ENCODE data around the gene RPL36A. TPM values are rescaled to one million over a fixed set of nuclear protein-coding genes. Genes with fewer than 3 reads are reported as not detected.

RPL36A gene
- total RNA-seq, 4 donors from 2014 or later: 279 to 2,120 (median 1,455) TPM

DNA sequence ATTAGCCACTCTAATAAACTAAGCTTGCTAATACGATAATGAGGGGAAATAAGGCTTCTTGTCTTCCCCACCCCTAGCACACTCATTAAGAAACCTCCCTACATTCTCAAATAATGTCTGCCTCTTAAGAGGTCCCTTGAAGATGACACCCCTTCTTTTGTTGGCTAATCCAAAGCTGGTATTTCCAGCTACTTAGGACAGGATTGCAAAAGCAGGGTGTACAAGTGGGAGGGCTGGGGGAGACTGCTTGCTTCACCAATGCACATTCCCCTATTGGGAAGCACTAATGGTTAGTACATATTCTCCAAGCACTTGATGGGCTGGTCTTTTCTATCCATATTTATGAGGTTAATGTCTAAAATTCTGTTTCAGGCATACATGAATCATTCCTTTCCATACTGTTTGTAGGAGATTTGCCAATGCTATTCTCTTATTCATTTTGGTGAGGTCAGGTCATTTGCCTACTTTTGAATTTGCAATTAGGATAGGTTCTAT, 25.5 kb upstream of the RPL36A start:
- no peak for DNase-seq
- Histone ChIP-seq H3K4me3 (no peak overlapping the region), H3K4me1 (no peaks in the 10 kb centered on the region), H3K36me3 (no peaks in the 10 kb centered on the region), H3K9me3 (no peaks in the 10 kb centered on the region), H3K27ac (no peak overlapping the region), H3K27me3 (no peaks in the 10 kb centered on the region)
- TF ChIP-seq, protein P1, sequence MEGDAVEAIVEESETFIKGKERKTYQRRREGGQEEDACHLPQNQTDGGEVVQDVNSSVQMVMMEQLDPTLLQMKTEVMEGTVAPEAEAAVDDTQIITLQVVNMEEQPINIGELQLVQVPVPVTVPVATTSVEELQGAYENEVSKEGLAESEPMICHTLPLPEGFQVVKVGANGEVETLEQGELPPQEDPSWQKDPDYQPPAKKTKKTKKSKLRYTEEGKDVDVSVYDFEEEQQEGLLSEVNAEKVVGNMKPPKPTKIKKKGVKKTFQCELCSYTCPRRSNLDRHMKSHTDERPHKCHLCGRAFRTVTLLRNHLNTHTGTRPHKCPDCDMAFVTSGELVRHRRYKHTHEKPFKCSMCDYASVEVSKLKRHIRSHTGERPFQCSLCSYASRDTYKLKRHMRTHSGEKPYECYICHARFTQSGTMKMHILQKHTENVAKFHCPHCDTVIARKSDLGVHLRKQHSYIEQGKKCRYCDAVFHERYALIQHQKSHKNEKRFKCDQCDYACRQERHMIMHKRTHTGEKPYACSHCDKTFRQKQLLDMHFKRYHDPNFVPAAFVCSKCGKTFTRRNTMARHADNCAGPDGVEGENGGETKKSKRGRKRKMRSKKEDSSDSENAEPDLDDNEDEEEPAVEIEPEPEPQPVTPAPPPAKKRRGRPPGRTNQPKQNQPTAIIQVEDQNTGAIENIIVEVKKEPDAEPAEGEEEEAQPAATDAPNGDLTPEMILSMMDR (IDR thresholded peaks at IDR 0.05): no peak
- no peak for TF ChIP-seq POLR2A (IDR thresholded peaks at IDR 0.05)
- intact Hi-C loops (cut with DNase I; ENCODE audit: low total_unique reads): no loop called here

DNA sequence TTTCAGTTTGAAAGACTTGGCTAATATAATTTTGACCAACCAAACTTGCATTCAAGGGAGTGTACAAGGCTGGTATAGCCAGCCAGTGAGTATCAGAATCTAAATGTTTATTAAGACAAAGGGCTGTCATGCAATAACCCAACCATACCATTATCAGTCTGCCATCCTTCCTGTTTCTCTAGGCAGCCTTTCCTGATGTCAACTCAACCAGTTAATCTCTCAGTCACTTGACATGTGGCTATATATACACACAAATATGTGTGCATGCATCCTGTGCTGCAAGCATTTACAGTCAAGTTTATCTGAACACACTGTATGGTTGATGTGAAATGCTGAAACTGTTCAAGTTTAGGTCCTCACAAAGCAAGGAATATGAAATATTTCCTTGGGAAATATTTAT, 22.0 kb upstream of the RPL36A start:
- no peaks in the 10 kb centered on the region for H3K27me3 ChIP-seq
- intact Hi-C loops (cut with DNase I; ENCODE audit: low total_unique reads): no loop called here
- no peak for DNase-seq

DNA sequence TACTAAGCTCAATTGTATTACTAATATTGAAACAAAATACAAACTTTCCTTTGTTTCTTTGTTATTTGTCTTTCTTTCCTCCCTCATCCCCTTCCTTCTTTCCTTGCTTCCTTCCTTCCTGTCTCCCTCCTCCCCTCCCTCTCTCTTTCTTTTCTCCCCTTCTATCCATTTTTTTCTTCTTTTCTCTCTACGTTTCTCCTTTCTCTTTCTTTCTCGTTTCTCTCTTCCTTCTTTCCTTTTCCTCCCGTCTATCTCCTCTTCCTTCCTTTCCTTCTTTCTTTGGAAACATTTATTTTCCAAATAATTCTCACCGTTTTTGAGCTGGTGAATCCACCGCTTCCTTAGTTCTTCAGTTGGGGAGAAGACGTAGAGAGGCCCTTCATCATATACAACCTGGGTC, 21.1 kb upstream of the RPL36A start:
- H3K9me3 ChIP-seq: no peaks in the 10 kb centered on the region
- intact Hi-C loops (cut with DNase I; ENCODE audit: low total_unique reads): no loop called here

More for the DNA sequence above, 22.0 kb upstream of the RPL36A start:
- Histone ChIP-seq H3K4me3 (no peak overlapping the region), H3K36me3 (no peaks in the 10 kb centered on the region), H3K9me3 (no peaks in the 10 kb centered on the region), H3K4me1 (no peaks in the 10 kb centered on the region), H3K27ac (no peak overlapping the region)
- no peak for TF ChIP-seq POLR2A (IDR thresholded peaks at IDR 0.05)
- TF ChIP-seq, protein P1 (IDR thresholded peaks at IDR 0.05): no peak

DNA sequence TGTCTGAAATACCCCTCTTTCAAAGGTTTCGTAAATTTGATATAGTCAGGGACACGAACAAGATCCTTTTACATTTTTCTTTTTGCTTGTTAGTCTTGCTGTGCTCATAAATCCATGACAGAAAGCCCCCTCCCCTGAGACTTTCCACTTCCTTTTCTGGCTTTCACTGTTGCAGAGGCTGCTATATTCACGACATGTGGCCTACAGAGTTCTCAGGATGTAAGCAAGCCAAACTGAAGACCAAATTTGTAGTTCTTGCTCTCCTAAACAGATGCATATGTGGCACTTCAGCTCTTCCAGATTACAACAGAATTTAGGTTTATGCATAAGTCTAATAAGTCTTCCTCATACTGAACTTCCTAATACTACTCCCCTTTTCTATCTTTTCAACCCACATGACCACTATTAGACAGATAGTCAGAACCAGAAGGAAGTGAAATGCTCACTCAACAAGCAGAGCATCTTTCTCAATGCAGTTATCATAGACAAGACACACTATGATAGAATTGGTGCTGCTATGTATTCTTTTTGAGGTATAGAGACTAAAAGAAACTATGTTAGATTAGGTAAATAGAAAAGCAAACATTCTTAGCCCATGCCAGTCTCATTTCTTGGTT, 19.8 kb upstream of the RPL36A start:
- DNase-seq: no peak
- H3K36me3 ChIP-seq: no peaks in the 10 kb centered on the region
- no peaks in the 10 kb centered on the region for H3K4me1 ChIP-seq
- no peaks in the 10 kb centered on the region for H3K27me3 ChIP-seq
- no peak overlapping the region for H3K27ac ChIP-seq
- intact Hi-C loops (cut with DNase I; ENCODE audit: low total_unique reads): no loop called here
- H3K4me3 ChIP-seq: no peak overlapping the region
- TF ChIP-seq, protein P1 (IDR thresholded peaks at IDR 0.05): no peak
- TF ChIP-seq POLR2A (IDR thresholded peaks at IDR 0.05): no peak
- no peaks in the 10 kb centered on the region for H3K9me3 ChIP-seq

More for the DNA sequence above, 21.1 kb upstream of the RPL36A start:
- Histone ChIP-seq H3K27ac (no peak overlapping the region), H3K27me3 (no peaks in the 10 kb centered on the region), H3K4me3 (no peak overlapping the region), H3K4me1 (no peaks in the 10 kb centered on the region), H3K36me3 (no peaks in the 10 kb centered on the region)
- TF ChIP-seq, protein P1 (IDR thresholded peaks at IDR 0.05): no peak
- TF ChIP-seq POLR2A (IDR thresholded peaks at IDR 0.05): no peak
- no peak for DNase-seq

DNA sequence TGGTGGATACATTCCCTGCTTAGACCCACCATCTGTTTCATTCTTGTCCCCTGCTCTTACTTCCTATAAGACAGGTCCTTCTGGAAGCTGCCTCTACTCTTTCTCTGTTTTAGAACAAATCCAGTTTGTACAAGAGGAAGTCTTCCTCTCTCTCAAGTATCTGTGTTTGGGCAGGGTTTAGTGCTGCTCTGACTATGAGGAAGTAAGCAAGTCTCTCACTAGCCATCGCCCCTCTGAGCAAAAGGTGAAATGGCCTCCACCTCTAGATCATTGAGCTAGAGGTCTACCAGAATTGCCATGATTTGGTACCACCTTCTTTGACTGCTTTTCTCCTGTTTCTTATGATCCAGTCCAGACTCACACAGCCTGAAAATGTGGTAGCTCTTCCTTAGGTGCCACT, 13.3 kb upstream of the RPL36A start:
- Histone ChIP-seq H3K27ac (no peak overlapping the region), H3K36me3 (no peaks in the 10 kb centered on the region), H3K4me3 (no peak overlapping the region), H3K27me3 (no peaks in the 10 kb centered on the region), H3K4me1 (no peaks in the 10 kb centered on the region), H3K9me3 (no peaks in the 10 kb centered on the region)
- TF ChIP-seq, protein P1 (IDR thresholded peaks at IDR 0.05): no peak
- TF ChIP-seq POLR2A (IDR thresholded peaks at IDR 0.05): no peak
- DNase-seq: no peak
- intact Hi-C loops (cut with DNase I; ENCODE audit: low total_unique reads): no loop called here

Measured in uterus (tissue), 4 donors.